Parathyroid adenoma (tissue), 2 donors: Measurements from ENCODE around the gene NRIP1.

Experiments used
- H2AFZ ChIP-seq: fragments of 300-600 bp; sonication (generic); one replicate; pipeline ENCODE4 v1.7.0; 2017; ENCODE audit warnings: antibody characterized with exemption, mild to moderate bottlenecking
- H3K27ac ChIP-seq: fragments of 300-600 bp; sonication (generic); one replicate; pipeline ENCODE4 v1.7.0; 2017
- H3K27me3 ChIP-seq: fragments of 300-600 bp; sonication (generic); one replicate; pipeline ENCODE4 v1.7.0; 2017; ENCODE audit warnings: low read length; ENCODE audit not compliant: control insufficient read depth, insufficient read depth
- H3K36me3 ChIP-seq: fragments of 300-600 bp; sonication (generic); one replicate; pipeline ENCODE4 v1.7.0; 2017; ENCODE audit warnings: low read length; ENCODE audit not compliant: control insufficient read depth, insufficient read depth
- H3K4me1 ChIP-seq: fragments of 300-600 bp; sonication (generic); one replicate; pipeline ENCODE4 v1.7.0; 2017; ENCODE audit warnings: control low read depth
- H3K4me2 ChIP-seq: fragments of 300-600 bp; sonication (generic); one replicate; pipeline ENCODE4 v1.7.0; 2017; ENCODE audit warnings: low read length
- H3K4me3 ChIP-seq: fragments of 300-600 bp; sonication (generic); one replicate; pipeline ENCODE4 v1.7.0; 2017; ENCODE audit warnings: low read depth, low read length
- H3K79me2 ChIP-seq: fragments of 300-600 bp; sonication (generic); one replicate; pipeline ENCODE4 v1.7.0; 2017; ENCODE audit warnings: control low read depth
- H3K9ac ChIP-seq: fragments of 300-600 bp; sonication (generic); one replicate; pipeline ENCODE4 v1.7.0; 2017; ENCODE audit warnings: mild to moderate bottlenecking
- H3K9me3 ChIP-seq: fragments of 300-600 bp; sonication (generic); one replicate; pipeline ENCODE4 v1.7.0; 2017; ENCODE audit warnings: low read length; ENCODE audit not compliant: control insufficient read depth
- TF ChIP-seq, protein P1 (sequence below): fragments of 300-600 bp; sonication (generic); IDR thresholded peaks from one replicate; pipeline ENCODE4 v1.7.0; 2017; ENCODE audit warnings: antibody characterized with exemption, mild to moderate bottlenecking
- donor health status: primary hyperparathyroidism.

The NRIP1 gene

GRCh38 chr21:15063081-15063813 is 1.6 kb downstream of the NRIP1 start:
- H3K9ac ChIP-seq, result no peak overlapping the region
- H3K4me3 ChIP-seq, result peak overlapping the region; percentile 61
- no peaks in the 10 kb centered on the region for H3K79me2 ChIP-seq
- no peaks in the 10 kb centered on the region for H3K4me1 ChIP-seq
- TF ChIP-seq, protein P1, sequence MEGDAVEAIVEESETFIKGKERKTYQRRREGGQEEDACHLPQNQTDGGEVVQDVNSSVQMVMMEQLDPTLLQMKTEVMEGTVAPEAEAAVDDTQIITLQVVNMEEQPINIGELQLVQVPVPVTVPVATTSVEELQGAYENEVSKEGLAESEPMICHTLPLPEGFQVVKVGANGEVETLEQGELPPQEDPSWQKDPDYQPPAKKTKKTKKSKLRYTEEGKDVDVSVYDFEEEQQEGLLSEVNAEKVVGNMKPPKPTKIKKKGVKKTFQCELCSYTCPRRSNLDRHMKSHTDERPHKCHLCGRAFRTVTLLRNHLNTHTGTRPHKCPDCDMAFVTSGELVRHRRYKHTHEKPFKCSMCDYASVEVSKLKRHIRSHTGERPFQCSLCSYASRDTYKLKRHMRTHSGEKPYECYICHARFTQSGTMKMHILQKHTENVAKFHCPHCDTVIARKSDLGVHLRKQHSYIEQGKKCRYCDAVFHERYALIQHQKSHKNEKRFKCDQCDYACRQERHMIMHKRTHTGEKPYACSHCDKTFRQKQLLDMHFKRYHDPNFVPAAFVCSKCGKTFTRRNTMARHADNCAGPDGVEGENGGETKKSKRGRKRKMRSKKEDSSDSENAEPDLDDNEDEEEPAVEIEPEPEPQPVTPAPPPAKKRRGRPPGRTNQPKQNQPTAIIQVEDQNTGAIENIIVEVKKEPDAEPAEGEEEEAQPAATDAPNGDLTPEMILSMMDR, result no peak
- peak overlapping the region; percentile 53 for H3K27ac ChIP-seq
- no peaks in the 10 kb centered on the region for H3K27me3 ChIP-seq
- no peak overlapping the region for H2AFZ ChIP-seq
- H3K4me2 ChIP-seq, result peak overlapping the region; percentile 49
- no peaks in the 10 kb centered on the region for H3K9me3 ChIP-seq
- H3K36me3 ChIP-seq, result no peaks in the 10 kb centered on the region

GRCh38 chr21:15062606-15062965 is 2.2 kb downstream of the NRIP1 start:
- no peaks in the 10 kb centered on the region for H3K79me2 ChIP-seq
- H3K36me3 ChIP-seq, result no peaks in the 10 kb centered on the region
- H3K4me1 ChIP-seq, result no peaks in the 10 kb centered on the region
- peak overlapping the region; percentile 61 for H3K4me3 ChIP-seq
- H2AFZ ChIP-seq, result no peak overlapping the region
- H3K27me3 ChIP-seq, result no peaks in the 10 kb centered on the region
- TF ChIP-seq, protein P1, result no peak
- no peak overlapping the region for H3K27ac ChIP-seq
- H3K4me2 ChIP-seq, result peak overlapping the region; percentile 49
- H3K9me3 ChIP-seq, result no peaks in the 10 kb centered on the region
- H3K9ac ChIP-seq, result no peak overlapping the region

GRCh38 chr21:15061747-15062605 is 2.8 kb downstream of the NRIP1 start:
- TF ChIP-seq, protein P1, result no peak
- peak overlapping the region; percentile 49 for H3K4me2 ChIP-seq
- H3K9ac ChIP-seq, result no peak overlapping the region
- H3K4me3 ChIP-seq, result peak overlapping the region; percentile 35
- no peaks in the 10 kb centered on the region for H3K27me3 ChIP-seq
- no peaks in the 10 kb centered on the region for H3K36me3 ChIP-seq
- no peaks in the 10 kb centered on the region for H3K9me3 ChIP-seq
- no peaks in the 10 kb centered on the region for H3K4me1 ChIP-seq
- no peaks in the 10 kb centered on the region for H3K79me2 ChIP-seq
- H3K27ac ChIP-seq, result no peak overlapping the region
- H2AFZ ChIP-seq, result no peak overlapping the region

DNA sequence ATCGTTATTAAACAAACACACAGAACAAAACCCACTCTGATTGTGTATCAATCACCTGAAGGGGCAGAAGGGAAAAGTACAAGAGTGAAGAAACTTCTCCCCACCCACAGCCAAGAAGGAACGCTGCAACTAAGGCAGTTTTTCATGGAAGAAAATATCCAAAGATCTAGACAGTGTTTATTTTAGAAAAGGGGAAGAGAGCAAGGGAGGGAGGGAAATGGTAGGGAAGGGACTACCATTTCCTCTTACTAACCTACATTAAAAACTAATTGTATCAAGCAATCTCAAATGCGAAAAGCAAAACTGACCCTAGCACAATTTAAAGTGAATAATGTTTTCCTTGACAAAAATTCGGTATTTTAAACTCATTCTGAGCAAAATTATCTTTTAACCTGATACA is 3.5 kb downstream of the NRIP1 start:
- TF ChIP-seq, protein P1, result no peak
- Histone ChIP-seq H3K4me3 (peak overlapping the region; percentile 35), H3K79me2 (no peaks in the 10 kb centered on the region), H3K4me2 (no peak overlapping the region), H3K36me3 (no peaks in the 10 kb centered on the region), H3K27me3 (no peaks in the 10 kb centered on the region), H2AFZ (no peak overlapping the region), H3K9me3 (no peaks in the 10 kb centered on the region), H3K27ac (no peak overlapping the region), H3K9ac (no peak overlapping the region), H3K4me1 (no peaks in the 10 kb centered on the region)
